Embryonic facial prominence (tissue), 1 donor: ENCODE results near the gene ZNF223.

Experiments
- DNase-seq: peaks from one replicate; pipeline ENCODE4 v3.0.0-alpha.2; 2016; ENCODE audit errors: extremely low spot score

The ZNF223 gene

GRCh38 chr19:44051650-44052402, at the start of gene ZNF223:
ZNF223 (plus strand) TSS chr19:44052036; CDS start chr19:44055177, 3,141 bp downstream.
- DNase-seq, result peak; percentile 93

DNA sequence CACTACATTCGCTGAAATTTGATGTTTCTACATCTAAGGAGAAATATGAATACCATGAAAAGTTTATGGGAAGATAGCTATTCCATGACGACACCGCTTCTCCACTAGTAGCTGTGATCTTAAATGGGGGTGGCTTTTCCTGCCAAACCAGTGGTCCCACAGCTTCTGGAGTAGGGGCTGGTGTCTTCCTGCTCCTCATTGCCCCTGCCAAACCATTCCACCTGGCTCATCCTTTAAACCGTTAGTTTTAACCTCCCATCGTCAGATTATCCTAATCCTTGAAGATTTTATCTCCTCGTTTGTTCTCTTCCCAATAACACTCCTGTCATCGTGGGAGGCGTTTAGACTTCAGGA, 49.6 kb upstream of the ZNF223 start:
- no peak for DNase-seq

- peak; percentile 96 for DNase-seq
These were observed 49.0 kb upstream of the ZNF223 start, which contains the start of gene ZNF230 for GRCh38 chr19:44002566-44003460. ZNF230 (plus strand) TSS chr19:44002957; CDS start chr19:44007079, 4,122 bp downstream.

- DNase-seq, result no peak
These were observed 48.3 kb upstream of the ZNF223 start for GRCh38 chr19:44003461-44004009.

GRCh38 chr19:44005973-44006372, 45.9 kb upstream of the ZNF223 start:
- no peak for DNase-seq

DNA sequence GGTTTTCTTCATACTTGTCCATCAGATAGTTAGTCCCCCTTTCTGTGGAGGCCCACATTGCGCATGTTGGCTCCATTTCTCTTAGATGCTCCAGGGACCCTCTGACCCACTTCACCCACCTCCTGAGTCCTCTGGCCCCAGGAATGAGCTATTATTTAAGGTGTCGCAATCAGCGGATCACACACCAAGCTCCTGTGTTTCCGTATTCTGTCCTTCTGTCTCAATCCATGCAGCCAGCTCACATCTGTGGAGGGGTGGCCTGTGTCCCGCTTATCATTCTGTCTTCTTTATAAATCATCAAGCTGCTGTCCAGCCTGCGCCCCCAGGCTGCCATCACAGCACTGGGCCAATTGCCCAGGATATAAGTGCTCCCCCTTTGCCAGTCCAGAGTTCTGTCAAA, 44.4 kb upstream of the ZNF223 start:
- no peak for DNase-seq

GRCh38 chr19:44010468-44010867, 41.4 kb upstream of the ZNF223 start:
- DNase-seq, result no peak

GRCh38 chr19:44019498-44019897, 32.3 kb upstream of the ZNF223 start:
- no peak for DNase-seq

DNA sequence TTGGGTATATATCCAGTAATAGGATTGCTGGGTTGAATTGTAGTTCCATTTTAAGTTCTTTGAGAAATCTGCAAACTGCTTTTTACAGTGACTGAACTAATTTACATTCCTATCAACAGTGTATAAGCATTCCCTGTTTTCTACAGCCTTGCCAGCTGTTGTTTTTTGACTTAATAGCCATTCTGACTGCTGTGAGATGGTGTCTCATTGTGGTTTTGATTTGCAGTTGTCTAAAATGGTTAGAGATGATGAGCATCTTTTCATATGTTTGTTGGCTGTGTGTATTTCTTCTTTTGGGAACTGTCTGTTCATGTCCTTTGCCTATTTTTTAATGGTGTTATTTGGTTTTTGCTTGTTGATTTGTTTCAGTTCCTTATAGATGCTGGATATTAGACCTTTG, 30.6 kb upstream of the ZNF223 start:
- DNase-seq, result no peak

- DNase-seq, result no peak
These were observed 27.0 kb upstream of the ZNF223 start for GRCh38 chr19:44024900-44025216.

DNA sequence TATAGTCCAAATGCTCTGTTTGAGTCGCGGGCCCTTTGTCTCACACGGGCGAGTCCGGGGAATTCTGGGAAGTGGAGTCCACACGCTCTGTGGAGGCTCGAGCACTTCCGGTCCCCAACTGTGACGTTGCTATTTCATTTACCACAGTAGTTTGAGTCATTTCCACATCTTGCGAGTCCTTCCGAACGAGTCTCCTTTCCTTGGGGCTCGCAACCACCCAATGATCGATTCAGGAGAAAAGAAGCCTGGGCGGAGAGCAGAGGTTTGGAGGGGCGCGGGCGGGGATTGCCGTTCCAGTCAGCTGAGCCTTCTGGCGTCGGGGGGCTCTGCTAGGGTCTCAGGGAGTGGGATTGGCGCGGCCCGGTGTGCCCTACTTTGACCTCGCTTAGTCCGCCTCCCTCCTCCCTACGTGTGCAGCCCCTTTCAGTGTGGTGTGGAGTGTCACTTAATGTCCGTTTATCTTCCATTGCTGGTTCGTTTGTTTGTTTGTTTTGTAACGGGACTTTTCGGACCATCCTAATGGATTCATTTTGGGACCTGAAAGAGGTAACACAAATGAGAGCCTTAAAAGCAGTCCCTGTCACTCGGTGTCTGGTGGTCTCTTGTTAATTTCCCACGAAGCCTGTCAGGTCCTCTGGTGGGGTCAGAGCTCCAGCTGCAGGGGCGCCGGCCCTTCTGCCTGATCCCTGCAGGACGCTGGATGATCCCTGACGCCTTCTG, 26.5 kb upstream of the ZNF223 start, which contains the start of gene ZNF222:
Gene ZNF222 (plus strand): TSS at position 163 of the 720 bp plus-strand sequence. CDS start 58 bp downstream, at position 221.
- DNase-seq, result peak; percentile 82

DNA sequence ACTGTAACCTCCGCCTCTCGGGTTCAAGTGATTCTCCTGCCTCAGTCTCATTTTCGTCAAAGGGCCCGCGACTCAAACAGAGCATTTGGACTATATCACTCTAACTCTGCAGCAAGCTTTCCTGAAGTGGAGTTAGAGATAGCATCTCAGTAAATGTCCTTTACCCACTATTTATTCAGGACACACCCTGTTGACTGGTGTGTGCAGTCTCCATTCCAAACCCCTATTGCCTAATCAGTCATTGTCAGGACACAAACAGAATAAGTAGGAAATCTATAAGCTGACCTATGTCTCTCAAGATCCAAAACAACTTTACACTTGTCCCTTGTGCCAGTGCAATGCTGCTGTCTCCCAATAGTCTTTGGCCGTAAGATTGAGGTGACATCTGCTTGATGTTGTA, 25.2 kb upstream of the ZNF223 start:
- no peak for DNase-seq

DNA sequence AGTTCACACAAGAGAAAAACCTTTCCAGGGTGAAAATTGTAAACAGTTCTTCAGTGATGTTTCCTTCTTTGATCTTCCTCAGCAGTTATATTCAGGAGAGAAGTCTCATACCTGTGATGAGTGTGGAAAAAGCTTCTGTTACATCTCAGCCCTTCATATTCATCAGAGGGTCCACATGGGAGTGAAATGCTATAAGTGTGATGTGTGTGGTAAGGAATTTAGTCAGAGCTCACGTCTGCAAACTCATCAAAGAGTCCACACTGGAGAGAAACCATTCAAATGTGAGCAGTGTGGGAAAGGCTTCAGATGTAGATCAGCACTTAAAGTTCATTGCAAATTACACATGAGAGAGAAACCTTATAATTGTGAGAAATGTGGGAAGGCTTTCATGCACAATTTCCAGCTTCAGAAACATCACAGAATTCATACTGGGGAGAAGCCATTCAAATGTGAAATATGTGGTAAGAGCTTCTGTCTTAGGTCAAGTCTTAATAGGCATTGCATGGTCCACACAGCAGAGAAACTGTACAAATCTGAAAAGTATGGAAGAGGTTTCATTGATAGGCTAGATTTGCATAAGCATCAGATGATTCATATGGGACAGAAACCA, 19.7 kb upstream of the ZNF223 start:
- no peak for DNase-seq

GRCh38 chr19:44042147-44042546, 9.7 kb upstream of the ZNF223 start:
- DNase-seq, result no peak

DNA sequence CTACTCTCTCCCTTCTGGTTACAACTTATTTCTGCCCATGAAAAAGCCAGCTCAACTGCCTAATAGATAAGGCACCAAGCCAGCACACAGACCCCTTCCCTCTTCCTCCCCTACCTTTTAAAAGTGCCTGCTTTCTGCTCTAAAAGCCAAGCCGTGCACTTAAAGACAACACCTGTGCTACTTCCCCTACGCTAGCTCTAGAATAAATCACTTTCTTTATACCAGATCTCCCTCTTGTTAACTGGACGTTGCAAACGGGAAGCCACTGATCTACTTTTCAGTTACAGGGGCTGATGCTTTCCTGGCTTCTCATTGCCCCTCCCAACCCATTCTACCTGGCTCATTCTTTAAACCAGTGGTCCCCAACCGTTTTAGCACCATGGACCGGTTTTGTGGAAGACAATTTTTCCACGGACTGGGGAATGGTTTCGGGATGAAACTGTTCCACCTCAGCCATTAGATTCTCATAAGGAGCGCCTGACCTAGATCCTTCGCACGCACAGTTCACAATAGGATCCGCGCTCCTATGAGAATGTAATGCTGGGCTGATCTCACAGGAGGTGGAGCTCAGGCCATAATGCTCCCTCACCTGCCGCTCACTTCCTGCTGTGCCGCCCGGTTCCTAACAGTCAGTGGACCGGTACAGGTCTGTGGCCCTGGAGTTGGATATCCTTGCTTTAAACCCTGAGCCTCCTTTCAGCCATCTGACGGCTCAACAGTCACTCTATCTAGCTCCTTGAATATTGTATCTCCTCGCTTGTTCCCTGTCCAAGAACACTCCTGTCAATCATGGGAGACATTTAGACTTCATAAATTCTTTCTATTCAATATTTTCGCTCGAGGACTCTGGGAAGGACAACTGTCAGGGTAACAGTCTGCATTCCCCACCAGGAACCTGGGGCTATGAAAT, 841 bp upstream of the ZNF223 start:
- DNase-seq, result no peak

DNA sequence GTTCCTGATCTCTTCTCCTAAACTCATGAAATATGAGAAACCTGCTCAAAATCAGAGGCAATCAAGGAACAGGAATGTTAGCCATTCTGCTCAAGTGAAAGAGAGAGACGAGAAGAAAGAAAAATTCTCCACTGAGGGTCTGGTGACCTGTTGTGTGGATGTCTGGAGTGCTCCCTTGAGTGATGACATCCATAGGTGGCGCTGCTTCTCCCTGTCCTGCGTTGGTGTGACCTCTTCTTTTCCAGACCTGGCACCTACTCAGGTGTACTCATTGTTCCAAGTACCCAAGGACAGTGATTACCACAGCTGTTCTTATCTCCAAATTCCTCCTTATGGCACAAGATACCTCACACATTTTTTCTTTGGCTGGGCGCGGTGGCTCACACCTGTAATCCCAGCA, 4.0 kb downstream of the ZNF223 start:
- no peak for DNase-seq

- DNase-seq, result no peak
These were observed 7.4 kb downstream of the ZNF223 start for GRCh38 chr19:44059229-44059628.

DNA sequence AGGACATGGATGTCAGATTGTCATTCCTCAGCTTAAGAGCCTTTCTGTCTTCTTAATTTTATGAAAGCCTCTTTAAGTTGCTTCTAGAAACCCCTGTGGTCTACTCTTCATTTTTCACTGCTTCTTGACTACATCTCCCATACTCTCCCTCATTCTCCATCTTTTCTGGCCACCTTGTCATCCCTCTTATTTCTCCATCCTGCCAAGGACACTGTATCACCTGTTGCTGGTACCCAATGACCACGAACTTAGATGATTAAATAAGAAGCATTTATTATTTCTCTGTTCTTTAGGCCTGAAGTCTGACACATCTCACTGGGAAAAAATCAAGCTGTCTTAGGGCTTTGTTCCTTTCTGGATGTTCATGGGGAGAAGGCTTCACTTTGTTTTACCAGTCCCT, 9.2 kb downstream of the ZNF223 start:
- DNase-seq, result no peak

GRCh38 chr19:44066305-44066704, 14.5 kb downstream of the ZNF223 start:
- no peak for DNase-seq

DNA sequence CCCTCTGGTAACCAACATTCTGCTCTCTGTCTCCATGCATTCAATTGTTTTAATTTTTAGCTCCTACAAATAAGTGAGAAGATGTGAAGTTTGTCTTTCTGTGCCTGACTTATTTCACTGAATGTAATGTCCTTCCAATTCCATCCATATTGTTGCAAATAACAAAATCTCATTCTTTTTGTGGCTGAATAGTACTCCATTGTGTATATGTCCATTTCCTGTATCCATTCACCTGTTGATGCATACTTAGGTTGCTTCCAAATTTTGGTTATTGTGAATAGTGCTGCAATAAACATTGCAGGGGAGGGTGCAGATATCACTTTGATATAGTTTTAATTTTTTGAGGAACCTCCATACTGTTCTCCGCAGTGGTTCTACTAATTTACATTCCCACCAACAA, 17.6 kb downstream of the ZNF223 start:
- no peak for DNase-seq
